ENCODE data around the gene ARL5C.
"Not testable (repeated sequence)": the region's sequence is repeated elsewhere in the genome, so short reads cannot be mapped to it uniquely, and the experiment has no call there.

The ARL5C gene

GRCh38 chr17:39121919-39122318, 44.0 kb downstream of the ARL5C start:
- DNase-seq (ENCODE audit: low read depth); H3K4me3 ChIP-seq (ENCODE audit: low read depth, low read length): not testable (repeated sequence)

- DNase-seq (ENCODE audit: low read depth), result no peak
- no peak overlapping the region for H3K4me3 ChIP-seq (ENCODE audit: low read depth, low read length)
These were observed 47.1 kb downstream of the ARL5C start for GRCh38 chr17:39118674-39119419.

- no peak overlapping the region for H3K4me3 ChIP-seq (ENCODE audit: low read depth, low read length)
- no peak for DNase-seq (ENCODE audit: low read depth)
These were observed 49.7 kb downstream of the ARL5C start for GRCh38 chr17:39116224-39116623.

GRCh38 chr17:39115135-39115534, 50.8 kb downstream of the ARL5C start:
- H3K4me3 ChIP-seq (ENCODE audit: low read depth, low read length), result no peak overlapping the region
- DNase-seq (ENCODE audit: low read depth), result no peak

GRCh38 chr17:39114723-39115122, 51.2 kb downstream of the ARL5C start:
- DNase-seq (ENCODE audit: low read depth), result no peak
- no peak overlapping the region for H3K4me3 ChIP-seq (ENCODE audit: low read depth, low read length)

- DNase-seq (ENCODE audit: low read depth), result no peak
- no peak overlapping the region for H3K4me3 ChIP-seq (ENCODE audit: low read depth, low read length)
These were observed 52.1 kb downstream of the ARL5C start for GRCh38 chr17:39113871-39114270.

- no peak for DNase-seq (ENCODE audit: low read depth)
- H3K4me3 ChIP-seq (ENCODE audit: low read depth, low read length), result no peak overlapping the region
These were observed 55.4 kb downstream of the ARL5C start for GRCh38 chr17:39110435-39111136.

- H3K4me3 ChIP-seq (ENCODE audit: low read depth, low read length), result no peak overlapping the region
- no peak for DNase-seq (ENCODE audit: low read depth)
These were observed 57.2 kb downstream of the ARL5C start for GRCh38 chr17:39108461-39109375.

GRCh38 chr17:39107973-39108372, 58.0 kb downstream of the ARL5C start:
- no peak for DNase-seq (ENCODE audit: low read depth)
- no peak overlapping the region for H3K4me3 ChIP-seq (ENCODE audit: low read depth, low read length)

- DNase-seq (ENCODE audit: low read depth), result no peak
- H3K4me3 ChIP-seq (ENCODE audit: low read depth, low read length), result no peak overlapping the region
These were observed 58.8 kb downstream of the ARL5C start for GRCh38 chr17:39107155-39107554.

Data from skeletal muscle cell (primary cell).